Thyroid gland (tissue), 4 donors: ENCODE results near the gene ZNF469. TPM values are rescaled to one million over a fixed set of nuclear protein-coding genes. Genes with fewer than 3 reads are reported as not detected.

Source experiments
- DNase-seq, 2 donors: peaks; one replicate each; pipeline ENCODE4 v3.0.0-alpha.2; 2019
- H3K27ac ChIP-seq, 3 donors: fragments of 200-600 bp; sonication (generic); 1 replicate in 2 of 3; 2 replicates in 1 of 3; pipeline ENCODE4 v1.5.1; 2016 to 2019; ENCODE audit warnings: mild to moderate bottlenecking in 1 of 3, moderate library complexity in 1 of 3
- H3K27me3 ChIP-seq: fragments of 200-600 bp; sonication (generic); one replicate; pipeline ENCODE4 v1.5.1; 2019
- H3K36me3 ChIP-seq, 2 donors: fragments of 200-600 bp; sonication (generic); one replicate each; pipeline ENCODE4 v1.5.1; 2016 to 2019
- H3K4me1 ChIP-seq, 2 donors: fragments of 200-600 bp; sonication (generic); one replicate each; pipeline ENCODE4 v1.5.1; 2017 to 2019
- H3K4me3 ChIP-seq, 3 donors: fragments of 200-600 bp; sonication (generic); replicated peaks in 1 of 3; 1 replicate in 2 of 3; 2 replicates in 1 of 3; pipeline ENCODE4 v1.5.1; 2016; ENCODE audit warnings: mild to moderate bottlenecking in 1 of 3
- H3K9me3 ChIP-seq: fragments of 200-600 bp; sonication (generic); one replicate; pipeline ENCODE4 v1.5.1; 2017
- CTCF ChIP-seq, 6 experiments: fragments of 200-600 bp in 3 of 6; fragments of 450-650 bp in 3 of 6; sonication (generic) in 3 of 6; IDR thresholded peaks; one replicate each; pipeline ENCODE4 v1.5.1; 2016 to 2019; ENCODE audit warnings: antibody characterized with exemption in 6 of 6, mild to moderate bottlenecking in 2 of 6, inconsistent platforms in 1 of 6, moderate library complexity in 1 of 6
- POLR2A ChIP-seq, 2 donors: fragments of 450-650 bp; IDR thresholded peaks; one replicate each; pipeline ENCODE4 v1.6.1; 2017; ENCODE audit warnings: antibody characterized with exemption in 2 of 2, mild to moderate bottlenecking in 2 of 2, moderate library complexity in 1 of 2
- WGBS, 2 donors: methylation state at CpG; one replicate each; pipeline ENCODE4 v1.1.5; 2017; 5-methylcytosine and 5-hydroxymethylcytosine counted together
- intact Hi-C: fragments of 100-400 bp; cut with DNase I; formaldehyde crosslinking; loops from one replicate; pipeline ENCODE4 v1.15.1; 2023
- total RNA-seq, 4 donors: library from RNA; depleted of rRNA; stranded (reverse); fragments of >200 nt; gene quantifications; one replicate each; pipeline ENCODE4 v1.2.3, GENCODE V29; 2016

The ZNF469 gene
- total RNA-seq, 4 donors from 2014 or later: 0.22 to 0.96 (median 0.32) TPM

- WGBS, 2 donors: 93 to 95% methylated on average over 17 of the region's 24 CpGs
- Histone ChIP-seq H3K27me3 (no peaks in the 10 kb centered on the region), H3K9me3 (no peaks in the 10 kb centered on the region), H3K4me3 (no peak overlapping the region), H3K27ac (no peak overlapping the region), H3K4me1 (no peaks in the 10 kb centered on the region), H3K36me3 (no peaks in the 10 kb centered on the region)
- TF ChIP-seq CTCF (IDR thresholded peaks at IDR 0.05): no peak
- no peak for TF ChIP-seq POLR2A (IDR thresholded peaks at IDR 0.05)
- DNase-seq: no peak
- intact Hi-C loops: no loop called here
Observed at GRCh38 chr16:88341551-88342290, 41.0 kb upstream of the ZNF469 start.

GRCh38 chr16:88342491-88342890 lies 40.3 kb upstream of the ZNF469 start:
- Histone ChIP-seq H3K36me3 (no peaks in the 10 kb centered on the region), H3K9me3 (no peaks in the 10 kb centered on the region), H3K4me1 (no peaks in the 10 kb centered on the region), H3K27ac (no peak overlapping the region), H3K4me3 (no peak overlapping the region), H3K27me3 (no peaks in the 10 kb centered on the region)
- WGBS, 2 donors: 88 to 98% methylated on average over 5 to 7 of the region's 16 CpGs
- DNase-seq: no peak
- intact Hi-C loops: no loop called here
- TF ChIP-seq POLR2A (IDR thresholded peaks at IDR 0.05) (no peak), CTCF (IDR thresholded peaks at IDR 0.05) (no peak)

- Histone ChIP-seq H3K4me3 (no peak overlapping the region), H3K27me3 (no peaks in the 10 kb centered on the region), H3K4me1 (no peaks in the 10 kb centered on the region), H3K36me3 (no peaks in the 10 kb centered on the region), H3K9me3 (no peaks in the 10 kb centered on the region), H3K27ac (no peak overlapping the region)
- no peak for TF ChIP-seq CTCF (IDR thresholded peaks at IDR 0.05)
- no peak for TF ChIP-seq POLR2A (IDR thresholded peaks at IDR 0.05)
- DNase-seq: no peak
- WGBS, 2 donors: 84% methylated on average over 8 of the region's 8 CpGs
- intact Hi-C loops: no loop called here
Observed at GRCh38 chr16:88343271-88343791, 39.4 kb upstream of the ZNF469 start.

- no peak for DNase-seq
- no peak overlapping the region for H3K27ac ChIP-seq
- WGBS, 2 donors: 95 to 98% methylated on average over 20 of the region's 20 CpGs
- intact Hi-C loops: no loop called here
- TF ChIP-seq POLR2A (IDR thresholded peaks at IDR 0.05) (no peak), CTCF (IDR thresholded peaks at IDR 0.05) (no peak)
- H3K27me3 ChIP-seq: no peaks in the 10 kb centered on the region
- no peak overlapping the region for H3K4me3 ChIP-seq
- H3K9me3 ChIP-seq: no peaks in the 10 kb centered on the region
- no peaks in the 10 kb centered on the region for H3K36me3 ChIP-seq
- H3K4me1 ChIP-seq: no peaks in the 10 kb centered on the region
Observed at GRCh38 chr16:88344411-88345030, 38.2 kb upstream of the ZNF469 start.
